ENCODE measurements around the gene PTPRN2.

GRCh38 chr7:157762824-157763223, 824.8 kb downstream of the PTPRN2 start:
- no peak for TF ChIP-seq CTCF (IDR thresholded peaks at IDR 0.05)
- no peak for TF ChIP-seq POLR2A (IDR thresholded peaks at IDR 0.05)
- no peak for TF ChIP-seq EP300 (IDR thresholded peaks at IDR 0.05)
